Muscle layer of duodenum (tissue), 2 donors: ENCODE data around the gene AVP.

Source experiments
- H3K27ac ChIP-seq: one replicate; pipeline ENCODE4 v1.7.0; 2013; ENCODE audit warnings: mild to moderate bottlenecking, low read length
- H3K27me3 ChIP-seq: one replicate; pipeline ENCODE4 v1.7.0; 2013; ENCODE audit warnings: low read depth, mild to moderate bottlenecking, control low read depth, low read length
- H3K36me3 ChIP-seq, 2 donors: one replicate each; pipeline ENCODE4 v1.7.0; 2013; ENCODE audit warnings: low read length in 2 of 2, control low read depth in 1 of 2, mild to moderate bottlenecking in 1 of 2; ENCODE audit not compliant: insufficient read depth in 2 of 2, control insufficient read depth in 1 of 2
- H3K4me1 ChIP-seq, 2 donors: one replicate each; pipeline ENCODE4 v1.7.0; 2013; ENCODE audit warnings: low read length in 2 of 2, mild to moderate bottlenecking in 2 of 2, control low read depth in 1 of 2, moderate library complexity in 1 of 2; ENCODE audit not compliant: insufficient read depth in 2 of 2, control insufficient read depth in 1 of 2
- H3K4me3 ChIP-seq, 2 donors: one replicate each; pipeline ENCODE4 v1.7.0; 2013; ENCODE audit warnings: low read length in 2 of 2, low read depth in 1 of 2, mild to moderate bottlenecking in 1 of 2
- H3K9me3 ChIP-seq, 2 donors: one replicate each; pipeline ENCODE4 v1.7.0; 2013; ENCODE audit warnings: low read length in 2 of 2, control low read depth in 1 of 2, mild to moderate bottlenecking in 1 of 2; ENCODE audit not compliant: control insufficient read depth in 1 of 2
- donor health status: healthy.

The AVP gene

GRCh38 chr20:3044336-3044965 lies 40.1 kb downstream of the AVP start:
- Histone ChIP-seq H3K4me1 (peaks cover 0 to 22% of the 10 kb centered on the region in 2 donors), H3K4me3 (no peak overlapping the region), H3K27me3 (no peaks in the 10 kb centered on the region), H3K9me3 (no peaks in the 10 kb centered on the region), H3K27ac (no peak overlapping the region), H3K36me3 (peaks cover 21 to 32% of the 10 kb centered on the region in 2 donors)

GRCh38 chr20:3043322-3043721 lies 41.2 kb downstream of the AVP start, which contains the start of gene GNRH2:
Gene GNRH2, plus strand, starts transcription at chr20:3043622. Its CDS starts 793 bp downstream, at chr20:3044415.
- Histone ChIP-seq H3K36me3 (peaks cover 24 to 32% of the 10 kb centered on the region in 2 donors), H3K9me3 (no peaks in the 10 kb centered on the region), H3K4me3 (no peak within 1 kb of the TSS), H3K27me3 (no peaks in the 10 kb centered on the region), H3K27ac (no peak within 1 kb of the TSS), H3K4me1 (peaks cover 0 to 22% of the 10 kb centered on the region in 2 donors)

GRCh38 chr20:3042625-3043024 lies 41.9 kb downstream of the AVP start:
- Histone ChIP-seq H3K27ac (no peak overlapping the region), H3K4me3 (no peak overlapping the region), H3K4me1 (peaks cover 0 to 20% of the 10 kb centered on the region in 2 donors), H3K9me3 (no peaks in the 10 kb centered on the region), H3K27me3 (no peaks in the 10 kb centered on the region), H3K36me3 (peaks cover 24 to 32% of the 10 kb centered on the region in 2 donors)

GRCh38 chr20:3041854-3042409 lies 42.6 kb downstream of the AVP start:
- no peaks in the 10 kb centered on the region for H3K9me3 ChIP-seq
- H3K4me3 ChIP-seq: no peak overlapping the region
- peaks cover 0 to 13% of the 10 kb centered on the region in 2 donors for H3K4me1 ChIP-seq
- H3K27me3 ChIP-seq: no peaks in the 10 kb centered on the region
- peaks cover 31 to 39% of the 10 kb centered on the region in 2 donors for H3K36me3 ChIP-seq
- H3K27ac ChIP-seq: no peak overlapping the region

DNA sequence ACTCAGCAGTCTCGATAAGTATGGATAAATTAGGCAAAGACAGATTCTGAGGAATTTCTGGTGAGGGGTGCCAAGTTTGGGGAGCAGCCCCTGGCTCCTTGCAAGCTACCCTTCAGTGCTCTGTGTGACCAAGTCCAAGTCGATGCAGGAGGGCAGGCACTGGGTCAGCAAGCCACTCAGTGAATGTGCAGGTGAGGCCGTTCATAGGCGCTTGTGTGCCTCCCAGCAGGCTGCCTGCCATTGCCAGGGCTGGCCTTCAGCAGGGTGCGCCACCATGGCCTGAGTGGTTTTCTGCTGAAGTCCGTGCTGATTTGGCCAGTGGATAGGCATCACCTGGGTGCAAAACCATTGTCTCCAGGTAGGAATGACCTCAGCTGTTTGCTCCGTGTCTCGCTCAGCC lies 44.4 kb downstream of the AVP start:
- Histone ChIP-seq H3K27me3 (no peaks in the 10 kb centered on the region), H3K27ac (no peak overlapping the region), H3K9me3 (no peaks in the 10 kb centered on the region), H3K4me1 (peaks cover 0 to 9% of the 10 kb centered on the region in 2 donors), H3K4me3 (no peak overlapping the region), H3K36me3 (peaks cover 48 to 58% of the 10 kb centered on the region in 2 donors)

GRCh38 chr20:3039426-3039825 lies 45.1 kb downstream of the AVP start:
- Histone ChIP-seq H3K4me1 (peaks cover 0 to 9% of the 10 kb centered on the region in 2 donors), H3K27ac (no peak overlapping the region), H3K27me3 (no peaks in the 10 kb centered on the region), H3K36me3 (peaks cover 53 to 62% of the 10 kb centered on the region in 2 donors), H3K9me3 (no peaks in the 10 kb centered on the region), H3K4me3 (no peak overlapping the region)

DNA sequence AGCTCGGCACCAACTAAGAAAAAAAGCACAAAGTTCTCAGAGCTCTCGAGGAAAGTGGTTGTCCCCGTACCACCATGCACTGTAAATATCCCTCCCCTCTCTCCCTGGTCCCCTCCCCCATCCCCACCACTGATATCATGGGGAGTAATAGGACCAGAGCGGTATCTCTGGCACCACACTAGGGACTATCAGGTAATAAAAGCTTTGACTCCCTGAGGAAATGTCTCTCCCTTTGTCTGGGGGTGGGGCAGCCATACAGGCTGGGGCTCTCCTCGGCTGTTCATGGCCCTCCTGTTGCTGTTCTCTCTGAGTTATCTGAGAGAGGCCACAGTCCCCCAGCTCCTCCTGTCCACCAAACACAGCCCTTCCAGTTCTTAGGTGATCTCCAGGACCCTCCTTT lies 46.1 kb downstream of the AVP start:
- H3K4me1 ChIP-seq: peaks cover 0 to 9% of the 10 kb centered on the region in 2 donors
- H3K36me3 ChIP-seq: peaks cover 53 to 62% of the 10 kb centered on the region in 2 donors
- H3K9me3 ChIP-seq: no peaks in the 10 kb centered on the region
- no peak overlapping the region for H3K27ac ChIP-seq
- H3K4me3 ChIP-seq: no peak overlapping the region
- H3K27me3 ChIP-seq: no peaks in the 10 kb centered on the region

GRCh38 chr20:3037654-3038053 lies 46.9 kb downstream of the AVP start:
- no peaks in the 10 kb centered on the region for H3K27me3 ChIP-seq
- H3K36me3 ChIP-seq: peaks cover 53 to 62% of the 10 kb centered on the region in 2 donors
- peaks cover 0 to 6% of the 10 kb centered on the region in 2 donors for H3K4me1 ChIP-seq
- no peak overlapping the region for H3K4me3 ChIP-seq
- no peak overlapping the region for H3K27ac ChIP-seq
- H3K9me3 ChIP-seq: no peaks in the 10 kb centered on the region

DNA sequence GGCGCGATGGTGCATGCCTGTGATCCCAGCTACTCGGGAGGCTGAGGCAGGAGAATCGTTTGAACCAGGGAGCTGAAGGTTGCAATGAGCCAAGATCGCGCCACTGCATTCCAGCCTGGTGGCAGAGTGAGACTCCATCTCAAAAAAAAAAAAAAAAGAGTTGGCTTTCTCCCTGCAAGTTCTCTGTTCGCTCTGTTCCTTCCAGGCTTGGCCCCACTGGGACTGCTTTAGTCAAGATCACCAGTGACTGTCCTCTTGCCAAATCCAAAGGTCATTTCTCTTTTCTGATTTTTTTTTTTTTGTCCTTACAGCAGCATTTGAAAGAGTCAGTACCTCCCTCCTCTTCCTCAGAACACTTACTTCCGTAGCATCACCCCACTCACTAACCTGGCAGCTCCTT lies 51.9 kb downstream of the AVP start:
- no peak overlapping the region for H3K4me3 ChIP-seq
- H3K36me3 ChIP-seq: peaks cover 39 to 68% of the 10 kb centered on the region in 2 donors
- H3K27ac ChIP-seq: no peak overlapping the region

More for the DNA sequence above, 51.9 kb downstream of the AVP start:
- no peaks in the 10 kb centered on the region for H3K9me3 ChIP-seq
- no peaks in the 10 kb centered on the region for H3K27me3 ChIP-seq
- H3K4me1 ChIP-seq: no peaks in the 10 kb centered on the region
